ENCODE results near the gene SDK1.

DNA sequence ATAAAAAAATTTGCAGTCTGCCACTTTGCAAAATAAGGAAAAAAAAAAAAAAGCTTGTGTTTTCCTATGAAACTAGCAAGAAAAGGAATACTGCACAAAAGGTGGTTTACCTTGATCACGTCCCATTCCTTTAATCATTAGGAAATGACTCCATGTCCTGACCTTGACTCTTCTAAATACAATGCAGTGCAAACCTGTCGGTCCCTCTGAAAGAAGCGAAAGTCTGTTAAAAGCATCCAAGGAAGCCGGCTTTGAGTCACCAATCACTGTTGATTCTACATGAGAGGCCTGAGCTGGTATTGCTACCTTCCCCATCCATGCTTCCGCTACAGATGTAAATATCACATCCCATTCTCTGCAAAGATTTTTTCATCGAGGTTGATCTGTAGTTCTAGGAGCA is 652.1 kb downstream of the SDK1 start:
- TF ChIP-seq ZNF274 (IDR thresholded peaks at IDR 0.05; ENCODE audit: borderline replicate concordance, extremely low read depth, low read length) (no peak), EZH2 (IDR thresholded peaks at IDR 0.05; ENCODE audit: low read depth, low read length, severe bottlenecking) (no peak), USF2 (IDR thresholded peaks at IDR 0.05; ENCODE audit: low read length) (no peak)
- TF ChIP-seq, protein P1, sequence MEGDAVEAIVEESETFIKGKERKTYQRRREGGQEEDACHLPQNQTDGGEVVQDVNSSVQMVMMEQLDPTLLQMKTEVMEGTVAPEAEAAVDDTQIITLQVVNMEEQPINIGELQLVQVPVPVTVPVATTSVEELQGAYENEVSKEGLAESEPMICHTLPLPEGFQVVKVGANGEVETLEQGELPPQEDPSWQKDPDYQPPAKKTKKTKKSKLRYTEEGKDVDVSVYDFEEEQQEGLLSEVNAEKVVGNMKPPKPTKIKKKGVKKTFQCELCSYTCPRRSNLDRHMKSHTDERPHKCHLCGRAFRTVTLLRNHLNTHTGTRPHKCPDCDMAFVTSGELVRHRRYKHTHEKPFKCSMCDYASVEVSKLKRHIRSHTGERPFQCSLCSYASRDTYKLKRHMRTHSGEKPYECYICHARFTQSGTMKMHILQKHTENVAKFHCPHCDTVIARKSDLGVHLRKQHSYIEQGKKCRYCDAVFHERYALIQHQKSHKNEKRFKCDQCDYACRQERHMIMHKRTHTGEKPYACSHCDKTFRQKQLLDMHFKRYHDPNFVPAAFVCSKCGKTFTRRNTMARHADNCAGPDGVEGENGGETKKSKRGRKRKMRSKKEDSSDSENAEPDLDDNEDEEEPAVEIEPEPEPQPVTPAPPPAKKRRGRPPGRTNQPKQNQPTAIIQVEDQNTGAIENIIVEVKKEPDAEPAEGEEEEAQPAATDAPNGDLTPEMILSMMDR (IDR thresholded peaks at IDR 0.05; ENCODE audit: control extremely low read depth in 1 of 3, insufficient read depth in 1 of 3, low read depth in 1 of 3, low read length in 3 of 3): no peak
